Stimulated activated effector memory CD8-positive, alpha-beta T cell treated with anti-CD3 and anti-CD28 coated beads, Interleukin-12 subunit alpha, Interleukin-12 subunit beta, amount 100 ng/mL, for 72 hours (primary cell): ENCODE measurements around the gene FAM53A.
A peak's percentile ranks its signal among the peaks of the same experiment; 100 is the strongest.

ENCODE experiments used
- ATAC-seq: fragments of 150-1000 bp; cut with Tn5 transposase; 2 replicates; pipeline ENCODE4 v1.10.0; 2021
- DNase-seq, 2 donors: peaks; one replicate each; pipeline ENCODE4 v3.0.0; 2021 to 2022; ENCODE audit warnings: low spot score in 2 of 2
- H3K27ac Mint-ChIP-seq: one replicate; pipeline ENCODE4 v1.8.0; 2022; ENCODE audit warnings: mild to moderate bottlenecking, mixed read lengths
- H3K36me3 Mint-ChIP-seq: one replicate; pipeline ENCODE4 v1.8.0; 2022; ENCODE audit warnings: mild to moderate bottlenecking, mixed read lengths
- H3K4me1 Mint-ChIP-seq: one replicate; pipeline ENCODE4 v1.8.0; 2022; ENCODE audit warnings: mixed read lengths
- H3K4me3 Mint-ChIP-seq: one replicate; pipeline ENCODE4 v1.8.0; 2022; ENCODE audit warnings: mild to moderate bottlenecking, mixed read lengths
- H3K9me3 Mint-ChIP-seq: one replicate; pipeline ENCODE4 v1.8.0; 2022; ENCODE audit warnings: mixed read lengths

FAM53A gene

GRCh38 chr4:1618438-1618837, 65.7 kb downstream of the FAM53A start:
- no peak for ATAC-seq
- Mint-ChIP-seq H3K4me3 (no peak overlapping the region), H3K4me1 (peaks cover 17% of the 10 kb centered on the region), H3K9me3 (peaks cover 2% of the 10 kb centered on the region), H3K36me3 (no peaks in the 10 kb centered on the region), H3K27ac (no peak overlapping the region)
- no peak for DNase-seq

GRCh38 chr4:1616557-1616930, 67.6 kb downstream of the FAM53A start:
- peaks cover 2% of the 10 kb centered on the region for H3K9me3 Mint-ChIP-seq
- no peak for DNase-seq
- H3K36me3 Mint-ChIP-seq: no peaks in the 10 kb centered on the region
- H3K4me1 Mint-ChIP-seq: peaks cover 17% of the 10 kb centered on the region
- no peak for ATAC-seq
- H3K27ac Mint-ChIP-seq: no peak overlapping the region
- H3K4me3 Mint-ChIP-seq: no peak overlapping the region

GRCh38 chr4:1615786-1616556, 68.1 kb downstream of the FAM53A start:
- H3K36me3 Mint-ChIP-seq: no peaks in the 10 kb centered on the region
- H3K9me3 Mint-ChIP-seq: peaks cover 2% of the 10 kb centered on the region
- peak overlapping the region; percentile 53 for H3K27ac Mint-ChIP-seq
- DNase-seq (no peak), ATAC-seq (no peak)
- peaks cover 17% of the 10 kb centered on the region for H3K4me1 Mint-ChIP-seq
- no peak overlapping the region for H3K4me3 Mint-ChIP-seq

- Mint-ChIP-seq H3K27ac (no peak overlapping the region), H3K4me1 (peaks cover 17% of the 10 kb centered on the region), H3K9me3 (peaks cover 2% of the 10 kb centered on the region), H3K36me3 (no peaks in the 10 kb centered on the region), H3K4me3 (no peak overlapping the region)
- DNase-seq: no peak
- no peak for ATAC-seq
Observed at GRCh38 chr4:1614854-1615595, 69.1 kb downstream of the FAM53A start.

- no peak overlapping the region for H3K4me3 Mint-ChIP-seq
- H3K4me1 Mint-ChIP-seq: peaks cover 17% of the 10 kb centered on the region
- H3K27ac Mint-ChIP-seq: no peak overlapping the region
Observed at GRCh38 chr4:1614502-1614853, 69.6 kb downstream of the FAM53A start.

GRCh38 chr4:1614049-1614448, 70.1 kb downstream of the FAM53A start:
- Mint-ChIP-seq H3K36me3 (no peaks in the 10 kb centered on the region), H3K4me1 (peaks cover 17% of the 10 kb centered on the region), H3K27ac (no peak overlapping the region)

More at GRCh38 chr4:1614502-1614853, 69.6 kb downstream of the FAM53A start:
- Mint-ChIP-seq H3K36me3 (no peaks in the 10 kb centered on the region), H3K9me3 (peaks cover 2% of the 10 kb centered on the region)
- ATAC-seq (no peak), DNase-seq (no peak)

GRCh38 chr4:1613099-1613495, 71.0 kb downstream of the FAM53A start:
- H3K36me3 Mint-ChIP-seq: no peaks in the 10 kb centered on the region
- ATAC-seq: no peak
- H3K27ac Mint-ChIP-seq: no peak overlapping the region
- peaks cover 17% of the 10 kb centered on the region for H3K4me1 Mint-ChIP-seq
- peaks cover 2% of the 10 kb centered on the region for H3K9me3 Mint-ChIP-seq
- H3K4me3 Mint-ChIP-seq: no peak overlapping the region
- DNase-seq: no peak

More at GRCh38 chr4:1614049-1614448, 70.1 kb downstream of the FAM53A start:
- Mint-ChIP-seq H3K9me3 (peaks cover 2% of the 10 kb centered on the region), H3K4me3 (no peak overlapping the region)
- no peak for ATAC-seq
- no peak for DNase-seq

- H3K4me3 Mint-ChIP-seq: no peak overlapping the region
- peaks cover 2% of the 10 kb centered on the region for H3K9me3 Mint-ChIP-seq
- no peak for ATAC-seq
- no peak overlapping the region for H3K27ac Mint-ChIP-seq
- H3K36me3 Mint-ChIP-seq: no peaks in the 10 kb centered on the region
- peaks cover 17% of the 10 kb centered on the region for H3K4me1 Mint-ChIP-seq
- no peak for DNase-seq
Observed at GRCh38 chr4:1612278-1613098, 71.6 kb downstream of the FAM53A start.

- Mint-ChIP-seq H3K4me3 (no peak overlapping the region), H3K27ac (no peak overlapping the region), H3K9me3 (peaks cover 2% of the 10 kb centered on the region), H3K36me3 (no peaks in the 10 kb centered on the region), H3K4me1 (peaks cover 17% of the 10 kb centered on the region)
- DNase-seq (no peak), ATAC-seq (no peak)
Observed at GRCh38 chr4:1611501-1611870, 72.6 kb downstream of the FAM53A start.

GRCh38 chr4:1610791-1611500, 73.2 kb downstream of the FAM53A start:
- no peak overlapping the region for H3K4me3 Mint-ChIP-seq
- peaks cover 2% of the 10 kb centered on the region for H3K9me3 Mint-ChIP-seq
- H3K27ac Mint-ChIP-seq: no peak overlapping the region
- peaks cover 17% of the 10 kb centered on the region for H3K4me1 Mint-ChIP-seq
- no peak for ATAC-seq
- no peak for DNase-seq
- no peaks in the 10 kb centered on the region for H3K36me3 Mint-ChIP-seq

- Mint-ChIP-seq H3K27ac (peak overlapping the region; percentile 34), H3K9me3 (peaks cover 2% of the 10 kb centered on the region), H3K4me1 (peaks cover 17% of the 10 kb centered on the region), H3K36me3 (no peaks in the 10 kb centered on the region), H3K4me3 (no peak overlapping the region)
- DNase-seq: no peak
- ATAC-seq: no peak
Observed at GRCh38 chr4:1609901-1610790, 74.0 kb downstream of the FAM53A start.

GRCh38 chr4:1608821-1609500, 75.2 kb downstream of the FAM53A start:
- ATAC-seq (no peak), DNase-seq (no peak)
- H3K4me1 Mint-ChIP-seq: peaks cover 13% of the 10 kb centered on the region
- H3K4me3 Mint-ChIP-seq: no peak overlapping the region
- no peaks in the 10 kb centered on the region for H3K36me3 Mint-ChIP-seq
- no peaks in the 10 kb centered on the region for H3K9me3 Mint-ChIP-seq
- H3K27ac Mint-ChIP-seq: peak overlapping the region; percentile 34

- Mint-ChIP-seq H3K4me3 (no peak overlapping the region), H3K9me3 (no peaks in the 10 kb centered on the region), H3K4me1 (peaks cover 9% of the 10 kb centered on the region), H3K27ac (no peak overlapping the region), H3K36me3 (no peaks in the 10 kb centered on the region)
- DNase-seq (no peak), ATAC-seq (no peak)
Observed at GRCh38 chr4:1608196-1608820, 75.8 kb downstream of the FAM53A start.
